SIG-M5 (cell line): ENCODE results near the gene HK1.
A peak's percentile ranks its signal among the peaks of the same experiment; 100 is the strongest.
"Not testable (repeated sequence)": the region's sequence is repeated elsewhere in the genome, so short reads cannot be mapped to it uniquely, and the experiment has no call there.

Experiments
- DNase-seq: peaks from one replicate; lab custom pipeline; 2025; lab: John Stamatoyannopoulos, UW

HK1 gene

DNA sequence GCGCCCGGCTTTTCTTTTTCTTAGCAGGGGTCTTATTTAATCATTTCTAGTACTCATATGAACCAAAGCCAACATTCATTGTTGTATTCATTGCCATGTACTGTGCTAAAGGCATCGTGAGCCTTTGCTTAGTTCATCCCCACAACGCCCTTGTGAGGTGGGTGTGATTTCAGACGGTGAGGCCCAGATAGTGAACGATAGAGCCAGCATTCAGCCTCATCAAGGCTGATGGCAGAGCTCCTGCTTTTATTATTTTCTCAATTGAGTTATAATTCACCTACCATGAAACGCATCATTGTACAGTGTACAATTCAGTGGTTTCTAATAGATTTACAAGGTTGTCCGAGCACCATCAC is 50.1 kb downstream of the HK1 start:
- DNase-seq = no peak

DNA sequence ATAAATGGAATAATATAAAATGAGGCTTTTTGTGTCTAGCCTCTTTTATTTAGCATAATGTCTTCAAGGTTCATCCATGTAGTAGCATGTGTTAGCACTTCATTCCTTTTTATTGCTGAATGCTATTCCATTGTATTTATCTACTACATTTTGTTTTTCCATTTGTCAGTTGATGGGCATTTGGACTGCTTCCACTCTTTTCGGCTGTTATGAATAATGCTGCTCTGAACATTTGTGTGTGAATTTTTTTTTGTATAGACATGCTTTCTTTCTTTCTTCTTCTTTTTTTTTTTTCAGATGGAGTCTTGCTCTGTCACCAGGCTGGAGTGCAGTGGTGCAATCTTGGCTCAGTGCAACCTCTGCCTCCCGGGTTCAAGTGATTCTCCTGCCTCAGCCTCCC is 50.6 kb downstream of the HK1 start:
- DNase-seq = not testable (repeated sequence)

- no peak for DNase-seq
Observed at GRCh38 chr10:69329721-69330178, 51.5 kb downstream of the HK1 start.

DNA sequence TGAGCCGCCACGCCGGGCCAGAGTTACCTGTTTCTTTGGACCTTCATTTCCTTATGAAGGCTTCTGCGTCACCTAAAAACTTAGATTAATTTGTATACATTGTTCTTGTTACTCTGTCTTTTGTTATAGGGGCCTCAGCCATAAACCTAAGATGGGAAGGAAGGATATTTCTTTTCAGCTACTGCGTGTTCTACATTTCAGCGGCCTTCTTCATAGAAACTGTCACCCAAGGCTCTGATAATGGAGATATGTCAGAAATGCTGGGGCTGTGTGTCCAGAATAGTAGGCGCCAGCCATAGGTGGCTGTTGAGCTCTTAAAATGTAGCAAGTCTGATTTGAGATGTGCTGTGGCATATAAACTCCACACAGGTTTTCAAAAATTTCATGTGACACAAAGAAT is 52.9 kb downstream of the HK1 start:
- DNase-seq = no peak

GRCh38 chr10:69332278-69333010 is 54.1 kb downstream of the HK1 start:
- DNase-seq = no peak

- DNase-seq = no peak
Observed at GRCh38 chr10:69333205-69333604, 54.9 kb downstream of the HK1 start.

- not testable (repeated sequence) for DNase-seq
Observed at GRCh38 chr10:69333865-69334301, 55.6 kb downstream of the HK1 start.

DNA sequence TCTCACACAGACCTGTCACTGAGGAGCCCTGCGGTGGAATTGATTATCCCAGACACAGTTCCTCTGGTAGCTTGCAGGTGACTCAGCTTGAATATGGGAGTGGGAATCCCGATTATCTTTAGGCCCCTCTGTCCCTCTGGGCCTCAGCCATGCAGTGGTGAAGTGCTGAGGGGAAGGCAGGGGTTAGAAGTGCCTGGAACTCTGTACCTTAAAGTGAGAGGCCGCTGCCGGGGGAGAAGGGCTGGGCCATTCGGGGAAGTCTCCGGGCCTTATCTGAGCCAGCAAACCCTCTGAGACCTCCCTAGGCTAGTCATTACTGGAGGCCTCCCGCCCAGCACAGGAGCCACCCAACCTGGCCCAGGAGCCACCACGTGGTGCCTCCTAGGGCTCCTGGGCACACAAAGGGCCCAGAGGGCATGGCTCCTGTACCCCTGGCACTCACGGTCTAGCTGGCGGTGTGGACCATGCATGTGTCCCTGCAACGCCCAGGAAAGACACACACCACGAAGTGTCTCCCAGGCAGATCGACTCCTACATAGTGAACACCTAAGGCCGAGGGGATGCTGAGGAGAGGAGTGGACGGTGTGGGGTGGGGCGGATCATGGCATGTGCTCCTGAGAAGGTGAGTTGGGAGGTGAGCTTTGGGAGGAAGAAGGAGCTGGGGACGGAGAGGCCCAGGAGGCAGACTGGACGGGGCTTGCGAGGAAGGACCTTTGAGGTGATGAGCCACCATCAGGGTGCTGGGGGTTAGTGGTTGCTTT is 56.2 kb downstream of the HK1 start:
- no peak for DNase-seq

GRCh38 chr10:69335063-69335587 is 56.8 kb downstream of the HK1 start:
- DNase-seq = no peak

DNA sequence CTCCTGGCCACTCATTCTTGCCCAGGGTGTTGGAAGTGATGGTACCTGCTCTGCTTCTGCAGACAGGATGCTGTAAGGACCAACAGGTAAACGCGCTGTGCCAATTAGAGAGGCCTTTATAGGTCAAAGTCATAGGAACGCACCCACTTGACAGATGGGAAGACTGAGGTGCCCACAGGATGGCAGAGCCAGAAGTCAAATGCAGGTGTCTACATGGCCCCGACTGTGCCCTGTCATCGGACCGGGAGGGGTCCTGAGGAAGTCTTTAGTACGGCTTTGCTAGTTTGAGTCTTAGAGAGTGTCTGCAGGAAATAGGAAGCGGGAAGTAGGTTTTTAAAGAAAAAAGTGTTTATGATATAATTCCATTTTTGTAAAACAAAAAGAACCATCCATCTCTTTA is 57.3 kb downstream of the HK1 start:
- no peak for DNase-seq

- no peak for DNase-seq
Observed at GRCh38 chr10:69336952-69337295, 58.6 kb downstream of the HK1 start.

DNA sequence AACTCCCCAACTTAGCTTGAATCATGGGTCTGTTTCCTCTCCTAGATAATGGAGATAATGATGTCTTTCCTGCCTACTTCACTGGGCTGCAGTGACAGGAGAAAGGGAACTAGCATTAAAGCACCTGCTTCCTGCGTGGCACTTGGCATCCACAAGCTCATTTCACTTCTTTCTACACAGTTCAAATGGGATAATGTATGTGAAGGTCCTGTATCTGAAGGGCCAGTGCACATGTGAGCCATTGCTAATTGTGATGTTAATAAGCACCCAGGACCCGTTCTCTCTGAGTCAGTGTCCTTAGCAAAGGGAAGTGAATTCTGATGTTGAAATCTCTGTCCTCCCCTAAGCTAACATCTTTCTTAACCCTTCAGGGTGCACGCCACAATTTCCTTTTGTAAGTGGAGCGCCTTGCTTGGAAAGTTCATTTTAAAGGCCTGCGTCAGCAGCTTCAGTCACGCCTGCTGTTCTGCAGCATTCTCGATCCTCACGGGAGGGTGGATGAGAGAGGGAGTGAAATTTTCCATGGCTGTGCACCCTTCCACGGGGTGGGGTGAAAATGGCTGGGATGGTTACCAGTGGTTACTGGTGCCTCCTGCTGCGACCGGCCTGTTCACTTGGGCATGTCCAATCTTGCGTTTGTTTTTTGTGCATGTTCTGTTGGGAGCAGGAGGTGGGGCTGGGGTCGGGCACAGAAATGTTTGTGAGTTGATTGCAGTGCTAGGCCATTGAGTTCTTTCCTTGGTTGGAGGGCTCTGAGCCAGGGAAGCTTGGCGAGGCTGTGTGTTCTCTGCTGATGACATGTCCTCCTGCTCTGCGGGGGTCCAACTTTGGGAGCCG is 59.2 kb downstream of the HK1 start:
- DNase-seq = peak; percentile 87

DNA sequence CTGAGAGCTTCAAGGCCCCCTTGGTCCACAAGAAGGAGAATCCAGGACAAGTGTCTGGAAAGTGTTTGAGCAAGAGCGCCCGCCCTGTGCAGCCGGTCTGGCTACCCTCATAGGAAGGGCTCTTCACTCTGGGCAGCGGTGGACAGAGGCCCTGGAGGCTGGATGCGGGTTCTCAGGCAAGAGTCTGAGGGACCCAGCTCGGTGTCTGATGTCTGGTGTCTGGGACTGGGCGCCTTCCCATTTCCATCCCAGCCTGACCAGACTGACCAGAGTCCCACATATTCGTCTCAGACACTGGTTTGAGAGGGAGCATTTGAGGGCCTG is 59.8 kb downstream of the HK1 start:
- DNase-seq = no peak

- no peak for DNase-seq
Observed at GRCh38 chr10:69338547-69339450, 60.5 kb downstream of the HK1 start.

- DNase-seq = no peak
Observed at GRCh38 chr10:69340695-69341094, 62.4 kb downstream of the HK1 start.

- no peak for DNase-seq
Observed at GRCh38 chr10:69343905-69344304, 65.6 kb downstream of the HK1 start.

GRCh38 chr10:69344591-69345252 is 66.4 kb downstream of the HK1 start:
- DNase-seq = no peak

DNA sequence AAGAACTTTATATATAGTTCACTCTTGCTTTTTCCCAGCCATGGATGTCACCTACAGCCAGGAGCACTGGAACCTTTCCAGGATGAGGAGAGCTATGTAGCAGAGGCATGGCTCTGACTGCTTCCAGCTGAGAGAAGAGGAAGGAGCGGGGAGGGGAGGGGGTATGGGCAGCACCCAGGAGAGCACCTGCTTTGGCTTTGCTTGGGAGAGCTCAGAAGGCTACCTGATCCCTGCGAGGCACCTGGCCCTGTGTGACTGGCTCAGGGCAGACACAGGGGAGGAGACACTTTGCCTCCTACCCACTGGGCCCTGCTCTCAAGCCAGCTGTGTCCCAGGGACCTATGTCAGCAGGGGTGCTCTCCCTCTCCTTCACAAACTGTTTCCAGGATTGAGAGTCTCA is 67.1 kb downstream of the HK1 start:
- DNase-seq = no peak

- no peak for DNase-seq
Observed at GRCh38 chr10:69345890-69346474, 67.7 kb downstream of the HK1 start.

- no peak for DNase-seq
Observed at GRCh38 chr10:69346776-69347175, 68.5 kb downstream of the HK1 start.
